ENCODE measurements around the gene AHSG.

DNA sequence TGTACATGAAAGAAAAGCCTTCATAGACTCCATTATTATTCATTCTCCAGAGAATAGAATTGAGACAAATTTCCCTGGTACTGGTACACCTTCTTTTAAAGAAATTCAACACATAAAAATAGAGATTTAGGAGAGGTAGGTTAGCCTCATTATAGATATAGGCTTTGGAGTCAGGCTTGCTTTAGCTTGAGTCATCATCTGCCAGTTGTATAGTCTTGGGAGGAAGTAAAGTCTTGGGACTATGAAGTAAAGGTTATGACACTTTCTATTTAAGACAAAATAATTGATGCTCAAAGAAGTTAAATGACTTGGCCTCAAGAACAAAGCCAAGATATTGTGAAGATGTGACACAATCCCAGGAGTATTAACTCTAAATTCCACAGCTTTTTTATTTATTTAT lies 57.3 kb downstream of the AHSG start:
- no peak for TF ChIP-seq CTCF (IDR thresholded peaks at IDR 0.05)
- TF ChIP-seq POLR2A (IDR thresholded peaks at IDR 0.05): no peak
